Liver (tissue), 9 donors: Measurements from ENCODE around the gene CD82. TPM values are rescaled to one million over a fixed set of nuclear protein-coding genes. Genes with fewer than 3 reads are reported as not detected.
"Not testable (repeated sequence)": the region's sequence is repeated elsewhere in the genome, so short reads cannot be mapped to it uniquely, and the experiment has no call there.

Experiments
- DNase-seq: peaks from one replicate; pipeline ENCODE4 v3.0.0-alpha.2; 2017; ENCODE audit warnings: low spot score
- H3K27ac ChIP-seq, 2 donors: one replicate each; pipeline ENCODE4 v1.7.0; 2013; ENCODE audit warnings: inconsistent platforms in 2 of 2, low read length in 2 of 2, control low read depth in 1 of 2, low read depth in 1 of 2, mild to moderate bottlenecking in 1 of 2
- H3K27me3 ChIP-seq, 4 donors: one replicate each; pipeline versions ENCODE4 v1.6.1 to v1.7.0; 2013; ENCODE audit warnings: low read length in 3 of 4, inconsistent platforms in 1 of 4, mild to moderate bottlenecking in 1 of 4, moderate library complexity in 1 of 4; ENCODE audit not compliant: control insufficient read depth in 4 of 4, insufficient read depth in 4 of 4
- H3K36me3 ChIP-seq, 4 donors: one replicate each; pipeline versions ENCODE4 v1.6.1 to v1.7.0; 2013; ENCODE audit warnings: low read length in 3 of 4, mild to moderate bottlenecking in 3 of 4, low read depth in 1 of 4, moderate library complexity in 1 of 4; ENCODE audit not compliant: control insufficient read depth in 4 of 4, insufficient read depth in 3 of 4
- H3K4me1 ChIP-seq, 4 donors: one replicate each; pipeline versions ENCODE4 v1.6.1 to v1.7.0; 2013; ENCODE audit warnings: low read length in 3 of 4, mild to moderate bottlenecking in 3 of 4, moderate library complexity in 1 of 4; ENCODE audit not compliant: control insufficient read depth in 4 of 4, insufficient read depth in 4 of 4
- H3K4me3 ChIP-seq, 3 donors: one replicate each; pipeline versions ENCODE4 v1.6.1 to v1.7.0; 2013; ENCODE audit warnings: low read length in 3 of 3, control low read depth in 1 of 3, low read depth in 1 of 3, mild to moderate bottlenecking in 1 of 3
- H3K9ac ChIP-seq, 2 donors: one replicate each; pipeline ENCODE4 v1.7.0; 2013; ENCODE audit warnings: low read length in 2 of 2, mild to moderate bottlenecking in 2 of 2, moderate library complexity in 2 of 2, control low read depth in 1 of 2, low read depth in 1 of 2
- H3K9me3 ChIP-seq, 4 donors: one replicate each; pipeline versions ENCODE4 v1.6.1 to v1.7.0; 2013; ENCODE audit warnings: low read length in 3 of 4; ENCODE audit not compliant: control insufficient read depth in 4 of 4
- ATF3 ChIP-seq: IDR thresholded peaks from 2 replicates; pipeline ENCODE4 v1.6.1; 2016; ENCODE audit warnings: antibody characterized with exemption
- CTCF ChIP-seq: fragments of 150-350 bp; IDR thresholded peaks from 2 replicates; pipeline ENCODE4 v1.5.1; 2017; ENCODE audit warnings: improper control_type of control experiment, low read depth, low read length; ENCODE audit not compliant: missing input control
- EGR1 ChIP-seq, 2 donors: IDR thresholded peaks; 2 replicates each; pipeline ENCODE4 v1.6.1; 2016 to 2018; ENCODE audit warnings: antibody characterized with exemption in 2 of 2, low read depth in 2 of 2
- FOXA1 ChIP-seq: IDR thresholded peaks from 2 replicates; pipeline ENCODE4 v1.6.1; 2016; ENCODE audit warnings: antibody characterized with exemption
- FOXA2 ChIP-seq: IDR thresholded peaks from 2 replicates; pipeline ENCODE4 v1.6.1; 2016; ENCODE audit warnings: antibody characterized with exemption
- GABPA ChIP-seq, 2 donors: IDR thresholded peaks in 1 of 2; conservative IDR thresholded peaks in 1 of 2; 2 replicates each; pipeline ENCODE4 v1.6.1; 2016; ENCODE audit warnings: antibody characterized with exemption in 2 of 2, mild to moderate bottlenecking in 1 of 2, moderate library complexity in 1 of 2
- HNF4A ChIP-seq, 2 donors: conservative IDR thresholded peaks; 2 replicates each; pipeline ENCODE4 v1.6.1; 2016; ENCODE audit warnings: antibody characterized with exemption in 2 of 2, mild to moderate bottlenecking in 2 of 2
- HNF4G ChIP-seq: IDR thresholded peaks from 2 replicates; pipeline ENCODE4 v1.6.1; 2016; ENCODE audit warnings: antibody characterized with exemption
- JUND ChIP-seq, 2 donors: IDR thresholded peaks; 2 replicates each; pipeline ENCODE4 v1.6.1; 2016; ENCODE audit warnings: antibody characterized with exemption in 2 of 2
- MAX ChIP-seq: IDR thresholded peaks from 2 replicates; pipeline ENCODE4 v1.6.1; 2016; ENCODE audit warnings: antibody characterized with exemption
- NR2F2 ChIP-seq: IDR thresholded peaks from 2 replicates; pipeline ENCODE4 v1.6.1; 2016; ENCODE audit warnings: antibody characterized with exemption
- RAD21 ChIP-seq, 2 donors: IDR thresholded peaks; 2 replicates each; pipeline ENCODE4 v1.6.1; 2016; ENCODE audit warnings: antibody characterized with exemption in 2 of 2, mild to moderate bottlenecking in 2 of 2
- REST ChIP-seq: IDR thresholded peaks from 2 replicates; pipeline ENCODE4 v1.6.1; 2016; ENCODE audit warnings: antibody characterized with exemption, mild to moderate bottlenecking
- RXRA ChIP-seq, 2 donors: IDR thresholded peaks; 2 replicates each; pipeline ENCODE4 v1.6.1; 2017 to 2018; ENCODE audit warnings: antibody characterized with exemption in 2 of 2, mild to moderate bottlenecking in 1 of 2
- SP1 ChIP-seq: IDR thresholded peaks from 2 replicates; pipeline ENCODE4 v1.6.1; 2018; ENCODE audit warnings: antibody characterized with exemption, mild to moderate bottlenecking
- TAF1 ChIP-seq: conservative IDR thresholded peaks from 2 replicates; pipeline ENCODE4 v1.6.1; 2016; ENCODE audit warnings: antibody characterized with exemption, mild to moderate bottlenecking
- YY1 ChIP-seq: IDR thresholded peaks from 2 replicates; pipeline ENCODE4 v1.6.1; 2016; ENCODE audit warnings: antibody characterized with exemption, mild to moderate bottlenecking
- ZBTB33 ChIP-seq: IDR thresholded peaks from 2 replicates; pipeline ENCODE4 v1.6.1; 2016; ENCODE audit warnings: antibody characterized with exemption
- WGBS: extraction: QIAGEN DNeasy Blood & Tissue Kit; methylation state at CpG from one replicate; pipeline ENCODE4 v1.1.7; 2013; 5-methylcytosine and 5-hydroxymethylcytosine counted together
- polyA plus RNA-seq, 2 donors: library from polyadenylated mRNA; stranded (reverse) in 1 of 2; unstranded in 1 of 2; fragments of 200-250 nt in 1 of 2; fragments of >200 nt in 1 of 2; fragmentation: Nextera tagmentation in 1 of 2; extraction: Ambion mirVana in 1 of 2; gene quantifications; one replicate each; pipeline versions ENCODE4 v1.2.1 to v1.2.3, GENCODE V29; 2013 to 2015
- total RNA-seq, 2 donors: library from RNA; depleted of rRNA; stranded (reverse); fragments of >200 nt; gene quantifications; one replicate each; pipeline ENCODE4 v1.2.3, GENCODE V29; 2014
- donor health status: healthy.
- donor health status: healthy.
- donor health status: healthy.
- donor health status: healthy.
- donor health status: healthy.

CD82 gene
- total and polyA plus RNA-seq, 4 donors, result 27.4 to 82.6 (median 47.8) TPM

- 66% methylated on average over 6 of the region's 6 CpGs for WGBS
- H3K4me3 ChIP-seq, DNase-seq, H3K36me3 ChIP-seq, H3K4me1 ChIP-seq, H3K27ac ChIP-seq, H3K9me3 ChIP-seq, H3K27me3 ChIP-seq, H3K9ac ChIP-seq: not testable (repeated sequence)
Observed at GRCh38 chr11:44647255-44647955, 81.9 kb downstream of the CD82 start.

- TF ChIP-seq HNF4A (conservative IDR thresholded peaks at IDR 0.05) (no peak), YY1 (no peak), SP1 (no peak), ATF3 (no peak), EGR1 (IDR thresholded peaks at IDR 0.05; ENCODE audit: low read depth in 2 of 2) (no peak), REST (no peak), FOXA1 (no peak), HNF4G (no peak), CTCF (no peak), RAD21 (IDR thresholded peaks at IDR 0.05) (no peak), ZBTB33 (no peak), RXRA (IDR thresholded peaks at IDR 0.05) (no peak), FOXA2 (no peak), TAF1 (no peak), GABPA (IDR thresholded peaks at IDR 0.05 in 1 of 2, conservative IDR thresholded peaks at IDR 0.05 in 1 of 2) (no peak), MAX (no peak), NR2F2 (no peak), JUND (IDR thresholded peaks at IDR 0.05) (no peak)
- Histone ChIP-seq H3K27ac (no peak overlapping the region), H3K36me3 (no peaks in the 10 kb centered on the region), H3K4me1 (no peaks in the 10 kb centered on the region), H3K4me3 (no peak overlapping the region), H3K27me3 (no peaks in the 10 kb centered on the region), H3K9me3 (peaks cover 0 to 3% (median 0%) of the 10 kb centered on the region in 4 donors), H3K9ac (no peak overlapping the region)
- DNase-seq, result no peak
- WGBS, result 57% methylated on average over 1 of the region's 1 CpG
Observed at GRCh38 chr11:44648109-44648508, 82.6 kb downstream of the CD82 start.
